GM12864 (cell line): Measurements from ENCODE around the gene VPS50.

Experiments used
- DNase-seq: peaks from one replicate; pipeline ENCODE4 v3.0.0-alpha.2; 2011; ENCODE audit warnings: low read depth
- H3K4me3 ChIP-seq: 2 replicates; pipeline ENCODE4 v1.5.1; 2011; ENCODE audit warnings: mild to moderate bottlenecking, low read depth, low read length, control low read depth
- CTCF ChIP-seq: IDR thresholded peaks from 2 replicates; pipeline ENCODE4 v1.5.1; 2011; ENCODE audit warnings: low read depth, mild to moderate bottlenecking, moderate library complexity, low read length, control low read depth, inconsistent platforms; ENCODE audit errors: missing control alignments

VPS50 gene

DNA sequence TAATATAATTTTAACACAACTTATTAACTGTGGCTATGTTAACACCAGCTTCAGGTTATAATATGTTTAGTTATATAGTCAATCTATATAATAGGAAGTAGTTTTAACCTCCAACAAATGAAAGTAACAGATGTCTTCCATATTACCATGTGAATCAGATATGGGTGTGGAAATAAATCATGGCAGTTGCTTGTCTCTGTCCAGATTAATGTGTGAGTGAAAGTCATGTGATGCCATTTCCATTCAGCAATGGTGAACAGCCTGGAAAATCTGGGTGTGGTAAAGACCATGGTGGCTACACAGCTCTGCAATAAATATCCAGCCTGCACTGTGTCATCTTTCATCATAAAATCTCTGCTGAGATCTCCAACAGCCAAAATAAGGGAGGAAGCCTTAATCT lies 33.7 kb upstream of the VPS50 start:
- no peak for TF ChIP-seq CTCF
- no peak for DNase-seq
- H3K4me3 ChIP-seq, result no peak overlapping the region

DNA sequence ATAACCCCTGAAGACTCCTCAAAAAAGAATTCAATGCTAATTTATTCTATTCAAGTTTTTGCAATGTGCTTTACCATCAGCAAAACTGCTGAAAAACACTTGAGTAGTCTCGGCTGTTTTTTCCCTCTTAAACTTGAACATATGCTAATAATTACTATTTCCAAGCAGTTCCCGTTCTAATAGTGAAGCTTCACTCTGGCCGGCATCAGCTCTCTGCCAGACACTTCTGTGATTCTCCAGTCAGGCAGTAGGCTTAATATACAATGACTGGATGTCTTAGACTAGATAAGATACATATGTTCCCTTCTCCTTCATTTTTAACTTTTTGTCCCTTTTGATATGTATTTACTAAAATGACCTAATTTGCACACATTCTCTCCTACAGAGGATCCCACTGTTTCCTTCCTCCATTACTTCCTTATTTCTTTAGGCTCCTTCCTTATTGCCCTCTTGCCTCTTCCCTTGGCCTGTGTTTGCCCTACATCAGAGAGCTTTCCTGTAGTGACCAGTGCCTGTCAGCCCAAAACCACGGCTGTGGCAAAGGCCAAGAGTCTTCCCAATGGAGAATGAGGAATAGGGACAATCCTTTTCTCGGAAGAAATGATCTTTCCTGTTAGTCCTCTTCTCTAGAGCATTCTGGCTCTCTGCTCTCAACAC lies 29.4 kb upstream of the VPS50 start:
- no peak for TF ChIP-seq CTCF
- no peak overlapping the region for H3K4me3 ChIP-seq
- no peak for DNase-seq

- H3K4me3 ChIP-seq, result no peak overlapping the region
- no peak for TF ChIP-seq CTCF
- DNase-seq, result no peak
These were observed 28.7 kb upstream of the VPS50 start for GRCh38 chr7:93203496-93203895.

DNA sequence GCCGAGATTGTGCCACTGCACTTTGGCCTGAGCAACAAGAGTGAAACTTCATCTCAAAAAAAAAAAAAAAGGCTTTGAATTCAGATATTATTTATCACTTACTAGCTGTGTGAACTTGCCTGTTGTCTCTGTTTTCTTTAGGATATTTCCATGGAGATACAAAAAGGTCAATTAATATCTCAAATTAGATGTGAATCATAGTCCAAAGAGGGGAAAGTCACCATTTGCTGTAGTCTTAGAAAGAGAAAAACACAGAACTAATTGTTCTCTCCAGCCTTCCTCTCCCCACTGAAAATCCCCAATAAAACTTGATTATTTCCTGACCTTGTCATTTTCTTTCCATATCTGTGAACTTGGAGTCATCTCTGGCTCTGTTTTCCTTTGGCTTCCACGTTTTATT lies 27.1 kb upstream of the VPS50 start:
- DNase-seq, result no peak
- no peak overlapping the region for H3K4me3 ChIP-seq
- no peak for TF ChIP-seq CTCF

DNA sequence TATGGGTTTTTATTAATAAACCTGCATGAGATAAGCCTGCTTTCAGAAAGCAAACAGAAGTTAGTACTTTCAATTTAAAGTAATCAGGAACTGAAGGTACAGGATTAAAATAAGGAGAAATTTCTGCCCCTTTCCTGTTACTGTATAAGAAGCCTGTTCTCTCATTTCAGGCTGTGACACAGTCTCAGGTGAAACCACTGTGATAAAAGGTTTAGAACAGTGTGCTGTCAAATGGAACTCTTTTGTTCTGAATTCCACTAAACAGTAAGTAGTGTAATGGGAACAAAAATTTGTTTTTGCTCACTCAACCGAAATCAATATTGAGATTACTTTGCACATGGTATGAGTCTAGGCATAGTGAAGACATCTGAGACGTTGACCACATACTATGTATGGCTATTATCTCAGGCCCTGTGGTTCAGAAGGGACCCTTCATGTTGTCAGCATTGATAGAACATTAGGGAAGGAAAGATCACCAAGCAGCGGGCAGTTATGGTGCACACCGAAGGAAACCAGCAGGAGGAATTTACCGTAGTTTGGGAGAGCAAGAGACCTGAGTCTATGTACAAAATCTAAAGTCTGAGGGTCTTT lies 20.8 kb upstream of the VPS50 start:
- DNase-seq, result no peak
- TF ChIP-seq CTCF, result no peak
- H3K4me3 ChIP-seq, result no peak overlapping the region

- no peak overlapping the region for H3K4me3 ChIP-seq
- DNase-seq, result no peak
- TF ChIP-seq CTCF, result no peak
These were observed 19.3 kb upstream of the VPS50 start for GRCh38 chr7:93212881-93213280.

GRCh38 chr7:93218997-93219827 lies 13.0 kb upstream of the VPS50 start:
- H3K4me3 ChIP-seq, result no peak overlapping the region
- TF ChIP-seq CTCF, result no peak
- DNase-seq, result no peak
